ENCODE results near the gene GP1BA. TPM values are rescaled to one million over a fixed set of nuclear protein-coding genes. Genes with fewer than 3 reads are reported as not detected.
"Not testable (repeated sequence)": the region's sequence is repeated elsewhere in the genome, so short reads cannot be mapped to it uniquely, and the experiment has no call there.

Gene GP1BA
- total and polyA plus RNA-seq, 2 donors (not counting 1 experiment from before 2014, with no cell fraction given): not detected

GRCh38 chr17:4908711-4909496 lies 23.2 kb upstream of the GP1BA start:
- Histone ChIP-seq H3K4me2 (ENCODE audit: extremely low read depth, insufficient read depth, low read length) (peak overlapping the region; percentile 68), H3K9me3 (ENCODE audit: control insufficient read depth, insufficient read depth, low read depth, low read length) (no peaks in the 10 kb centered on the region), H3K4me3 (replicated peaks in 1 of 4; ENCODE audit: control extremely low read depth in 1 of 4, insufficient read depth in 1 of 4, low read depth in 3 of 4, low read length in 4 of 4) (no peak overlapping the region), H3K4me1 (ENCODE audit: control insufficient read depth, extremely low read depth, insufficient read depth, low read length) (peaks cover 6% of the 10 kb centered on the region), H3K9ac (ENCODE audit: insufficient read depth, low read length) (peak overlapping the region; percentile 16), H3K36me3 (ENCODE audit: control insufficient read depth, insufficient read depth, low read length) (no peaks in the 10 kb centered on the region), H3K27ac (ENCODE audit: insufficient read depth, low read length) (peak overlapping the region; percentile 62), H3K79me2 (ENCODE audit: control insufficient read depth, insufficient read depth, low read length) (no peaks in the 10 kb centered on the region), H2AFZ (ENCODE audit: low read length) (peak overlapping the region; percentile 88), H4K20me1 (ENCODE audit: control insufficient read depth, extremely low read depth, insufficient read depth, low read length) (no peaks in the 10 kb centered on the region), H3K27me3 (ENCODE audit: control insufficient read depth, insufficient read depth, low read length) (peaks cover 2% of the 10 kb centered on the region)
- TF ChIP-seq EZH2 (IDR thresholded peaks at IDR 0.05; ENCODE audit: low read length, missing control alignments): no peak
- peak; percentile 84 to 89 for TF ChIP-seq CTCF (conservative IDR thresholded peaks at IDR 0.05 in 1 of 2, IDR thresholded peaks at IDR 0.05 in 1 of 2; ENCODE audit: low read depth in 1 of 2, low read length in 2 of 2)
- peak; percentile 83 to 96 for DNase-seq (ENCODE audit: low read depth in 2 of 2)

GRCh38 chr17:4913994-4914393 lies 18.1 kb upstream of the GP1BA start:
- Histone ChIP-seq H3K4me1 (ENCODE audit: control insufficient read depth, extremely low read depth, insufficient read depth, low read length) (peaks cover under 1% of the 10 kb centered on the region), H3K4me2 (ENCODE audit: extremely low read depth, insufficient read depth, low read length) (no peak overlapping the region), H3K4me3 (replicated peaks in 1 of 4; ENCODE audit: control extremely low read depth in 1 of 4, insufficient read depth in 1 of 4, low read depth in 3 of 4, low read length in 4 of 4) (no peak overlapping the region), H3K79me2 (ENCODE audit: control insufficient read depth, insufficient read depth, low read length) (no peaks in the 10 kb centered on the region), H3K9ac (ENCODE audit: insufficient read depth, low read length) (no peak overlapping the region), H4K20me1 (ENCODE audit: control insufficient read depth, extremely low read depth, insufficient read depth, low read length) (no peaks in the 10 kb centered on the region), H3K9me3 (ENCODE audit: control insufficient read depth, insufficient read depth, low read depth, low read length) (no peaks in the 10 kb centered on the region), H2AFZ (ENCODE audit: low read length) (no peak overlapping the region), H3K27me3 (ENCODE audit: control insufficient read depth, insufficient read depth, low read length) (no peaks in the 10 kb centered on the region), H3K36me3 (ENCODE audit: control insufficient read depth, insufficient read depth, low read length) (no peaks in the 10 kb centered on the region), H3K27ac (ENCODE audit: insufficient read depth, low read length) (no peak overlapping the region)
- no peak for DNase-seq (ENCODE audit: low read depth in 2 of 2)
- TF ChIP-seq CTCF (conservative IDR thresholded peaks at IDR 0.05 in 1 of 2, IDR thresholded peaks at IDR 0.05 in 1 of 2; ENCODE audit: low read depth in 1 of 2, low read length in 2 of 2): no peak

- H3K27me3 ChIP-seq (ENCODE audit: control insufficient read depth, insufficient read depth, low read length); DNase-seq (ENCODE audit: low read depth in 2 of 2): not testable (repeated sequence)
Observed at GRCh38 chr17:4914551-4914950, 17.5 kb upstream of the GP1BA start.

More at GRCh38 chr17:4914551-4914950, 17.5 kb upstream of the GP1BA start:
- H3K36me3 ChIP-seq (ENCODE audit: control insufficient read depth, insufficient read depth, low read length); H3K9ac ChIP-seq (ENCODE audit: insufficient read depth, low read length); H3K4me1 ChIP-seq (ENCODE audit: control insufficient read depth, extremely low read depth, insufficient read depth, low read length); H3K27ac ChIP-seq (ENCODE audit: insufficient read depth, low read length); H3K79me2 ChIP-seq (ENCODE audit: control insufficient read depth, insufficient read depth, low read length); H4K20me1 ChIP-seq (ENCODE audit: control insufficient read depth, extremely low read depth, insufficient read depth, low read length); H3K4me2 ChIP-seq (ENCODE audit: extremely low read depth, insufficient read depth, low read length); H2AFZ ChIP-seq (ENCODE audit: low read length); H3K4me3 ChIP-seq (replicated peaks in 1 of 4; ENCODE audit: control extremely low read depth in 1 of 4, insufficient read depth in 1 of 4, low read depth in 3 of 4, low read length in 4 of 4); H3K9me3 ChIP-seq (ENCODE audit: control insufficient read depth, insufficient read depth, low read depth, low read length): not testable (repeated sequence)
